Muscle of leg (tissue), 11 donors: ENCODE results near the gene HOXA3. TPM values are rescaled to one million over a fixed set of nuclear protein-coding genes. Genes with fewer than 3 reads are reported as not detected.

Experiments used
- DNase-seq: peaks from one replicate; pipeline ENCODE4 v3.0.0; 2013
- H3K27ac ChIP-seq: one replicate; pipeline ENCODE4 v1.5.1; 2013; ENCODE audit warnings: mild to moderate bottlenecking, low read length, control low read depth
- H3K27me3 ChIP-seq: one replicate; pipeline ENCODE4 v1.6.1; 2013; ENCODE audit warnings: low read length; ENCODE audit not compliant: control insufficient read depth, insufficient read depth
- H3K36me3 ChIP-seq: one replicate; pipeline ENCODE4 v1.6.1; 2013; ENCODE audit warnings: low read length; ENCODE audit not compliant: control insufficient read depth, insufficient read depth
- H3K4me1 ChIP-seq: one replicate; pipeline ENCODE4 v1.6.1; 2013; ENCODE audit warnings: low read length; ENCODE audit not compliant: control insufficient read depth, insufficient read depth
- H3K4me3 ChIP-seq: one replicate; pipeline ENCODE4 v1.5.1; 2013; ENCODE audit warnings: low read length, control low read depth
- H3K9me3 ChIP-seq: replicated peaks from 2 replicates; pipeline ENCODE4 v1.6.1; 2013; ENCODE audit warnings: low read depth, low read length; ENCODE audit not compliant: control insufficient read depth
- WGBS: methylation state at CpG from one replicate; pipeline ENCODE4 v1.1.5; 2013; ENCODE audit warnings: missing lambda C conversion rate; ENCODE audit not compliant: insufficient coverage; 5-methylcytosine and 5-hydroxymethylcytosine counted together
- polyA plus RNA-seq, 8 donors: library from polyadenylated mRNA; unstranded; fragments of 120-200 nt; gene quantifications; one replicate each; pipeline versions ENCODE4 v1.2.1 to v1.2.3, GENCODE V29; 2013; ENCODE audit warnings: inconsistent platforms in 1 of 8, low replicate concordance in 1 of 8; ENCODE audit not compliant: insufficient read length in 8 of 8, insufficient read depth in 1 of 8
- total RNA-seq: library from RNA; stranded (reverse); fragments of 120-200 nt; gene quantifications from one replicate; pipeline ENCODE4 v1.2.4, GENCODE V29; 2013

The HOXA3 gene
- total and polyA plus RNA-seq, 9 donors, result 4.7 to 12.5 (median 9.3) TPM

DNA sequence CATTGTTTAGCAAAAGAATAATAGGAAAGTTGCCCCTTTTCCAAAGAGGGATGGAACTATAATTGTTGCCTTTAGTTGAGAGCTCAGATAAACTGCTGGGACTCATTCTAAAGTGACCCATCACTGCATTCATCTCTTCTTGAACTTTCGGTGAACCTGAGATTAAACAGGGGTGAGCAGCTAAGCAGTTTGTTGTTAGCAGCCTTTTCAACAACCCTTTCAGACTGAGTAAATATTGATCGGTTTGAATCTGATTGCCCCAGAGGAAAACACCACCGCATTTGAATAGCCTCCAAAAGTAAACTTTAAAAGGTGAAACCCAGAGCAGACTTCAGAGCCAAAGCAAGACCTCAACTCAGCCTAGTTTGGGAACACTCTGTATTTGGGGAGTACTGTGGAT is 61.3 kb downstream of the HOXA3 start:
- Histone ChIP-seq H3K27me3 (peaks cover 65% of the 10 kb centered on the region), H3K4me3 (no peak overlapping the region), H3K9me3 (no peaks in the 10 kb centered on the region), H3K4me1 (peaks cover 12% of the 10 kb centered on the region), H3K27ac (no peak overlapping the region), H3K36me3 (no peaks in the 10 kb centered on the region)
- DNase-seq, result no peak
- WGBS, result no CpG with 5 or more reads among the region's 3 CpGs

DNA sequence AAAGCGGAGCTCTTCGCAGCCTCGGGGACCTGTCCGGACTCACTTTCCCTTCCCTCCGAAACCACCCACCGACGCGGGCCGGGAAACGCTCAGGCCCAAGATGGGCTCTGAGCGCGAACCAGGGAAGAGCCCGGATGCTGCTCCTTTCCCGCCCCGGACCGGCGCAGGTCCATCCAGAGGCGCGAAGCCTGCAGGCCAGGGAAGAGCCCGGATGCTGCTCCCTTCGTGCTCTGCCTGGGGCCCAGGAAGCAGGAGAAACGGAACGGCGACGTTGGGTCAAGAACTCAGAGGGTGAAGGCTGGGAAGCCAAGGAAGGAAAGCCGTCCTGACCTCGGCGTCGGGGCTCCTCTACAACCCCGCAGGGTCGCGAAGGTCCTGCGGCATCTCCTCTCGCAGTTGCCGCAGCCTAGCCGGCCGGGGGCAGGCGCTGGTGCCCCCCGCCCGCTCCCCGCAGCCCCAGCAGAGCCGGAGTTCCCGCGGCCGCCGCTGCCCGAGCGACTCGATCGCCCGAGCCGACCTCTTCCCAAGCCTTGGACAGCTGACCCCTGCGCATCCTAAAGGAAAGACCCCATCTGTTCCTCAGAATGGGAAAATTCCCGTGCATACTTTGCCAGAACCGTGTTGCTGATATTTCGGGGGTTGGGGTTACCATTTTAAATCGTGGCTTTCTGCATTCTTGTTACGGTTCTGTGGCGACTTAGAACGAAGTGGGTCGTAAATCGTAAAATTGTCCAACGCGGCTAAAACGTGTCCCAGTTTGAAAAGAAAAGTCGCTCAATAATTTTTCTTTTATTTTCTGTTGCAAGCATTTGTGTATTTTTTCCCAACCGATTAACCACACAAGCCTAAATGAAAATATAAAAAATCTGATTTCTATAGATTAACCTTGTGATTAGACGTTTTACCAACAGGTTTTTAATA is 64.1 kb downstream of the HOXA3 start:
- no peak overlapping the region for H3K27ac ChIP-seq
- peak overlapping the region; percentile 10 for H3K4me3 ChIP-seq
- no peak for DNase-seq

DNA sequence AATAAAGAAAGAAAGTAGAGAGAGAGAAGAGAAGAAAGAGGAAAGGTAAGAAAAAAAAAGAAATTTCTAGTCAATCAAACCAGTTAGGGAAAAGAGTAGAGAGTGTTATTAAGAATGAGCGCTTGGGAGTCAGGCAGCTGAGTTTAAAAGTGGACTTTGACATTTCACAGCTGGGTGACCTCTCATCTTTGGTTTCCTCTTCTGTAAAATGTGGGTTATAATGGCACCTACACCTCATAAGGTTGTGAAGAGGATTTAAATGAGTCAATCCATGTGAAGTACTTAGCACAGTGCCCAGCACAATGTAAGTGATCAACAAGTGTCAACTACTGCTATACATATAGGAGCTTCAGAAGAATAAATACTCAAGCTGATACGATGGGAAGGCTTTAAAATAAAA is 68.7 kb downstream of the HOXA3 start:
- peaks cover 8% of the 10 kb centered on the region for H3K4me1 ChIP-seq
- H3K27ac ChIP-seq, result no peak overlapping the region
- peaks cover 22% of the 10 kb centered on the region for H3K27me3 ChIP-seq
- no CpG with 5 or more reads among the region's 2 CpGs for WGBS
- no peak for DNase-seq
- no peak overlapping the region for H3K4me3 ChIP-seq
- no peaks in the 10 kb centered on the region for H3K9me3 ChIP-seq
- no peaks in the 10 kb centered on the region for H3K36me3 ChIP-seq

More for the DNA sequence above, 64.1 kb downstream of the HOXA3 start:
- 16% methylated on average over 57 of the region's 68 CpGs for WGBS
- peaks cover 8% of the 10 kb centered on the region for H3K4me1 ChIP-seq
- H3K27me3 ChIP-seq, result peaks cover 50% of the 10 kb centered on the region
- H3K9me3 ChIP-seq, result no peaks in the 10 kb centered on the region
- no peaks in the 10 kb centered on the region for H3K36me3 ChIP-seq

DNA sequence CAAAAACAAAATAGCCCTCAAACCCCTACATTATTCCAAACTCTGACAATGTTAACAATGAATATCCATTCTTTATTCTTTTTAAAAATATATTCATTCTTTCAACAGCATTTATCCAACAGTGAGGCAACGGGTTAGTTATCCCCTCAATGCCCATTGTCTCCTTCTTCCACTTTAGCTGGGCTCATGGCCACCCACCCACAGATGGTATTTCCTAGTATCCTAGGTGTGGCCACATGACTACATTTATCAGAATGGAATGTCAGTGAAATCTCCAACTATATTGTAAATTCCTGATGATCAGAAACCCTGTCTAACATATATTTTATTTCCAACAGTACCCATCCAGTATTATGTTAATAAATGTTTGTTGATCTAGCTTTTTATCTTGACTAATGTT is 70.2 kb downstream of the HOXA3 start:
- Histone ChIP-seq H3K4me1 (no peaks in the 10 kb centered on the region), H3K9me3 (no peaks in the 10 kb centered on the region), H3K36me3 (no peaks in the 10 kb centered on the region), H3K27me3 (peaks cover 8% of the 10 kb centered on the region), H3K4me3 (no peak overlapping the region), H3K27ac (no peak overlapping the region)
- no CpG with 5 or more reads among the region's 1 CpG for WGBS
- DNase-seq, result no peak

DNA sequence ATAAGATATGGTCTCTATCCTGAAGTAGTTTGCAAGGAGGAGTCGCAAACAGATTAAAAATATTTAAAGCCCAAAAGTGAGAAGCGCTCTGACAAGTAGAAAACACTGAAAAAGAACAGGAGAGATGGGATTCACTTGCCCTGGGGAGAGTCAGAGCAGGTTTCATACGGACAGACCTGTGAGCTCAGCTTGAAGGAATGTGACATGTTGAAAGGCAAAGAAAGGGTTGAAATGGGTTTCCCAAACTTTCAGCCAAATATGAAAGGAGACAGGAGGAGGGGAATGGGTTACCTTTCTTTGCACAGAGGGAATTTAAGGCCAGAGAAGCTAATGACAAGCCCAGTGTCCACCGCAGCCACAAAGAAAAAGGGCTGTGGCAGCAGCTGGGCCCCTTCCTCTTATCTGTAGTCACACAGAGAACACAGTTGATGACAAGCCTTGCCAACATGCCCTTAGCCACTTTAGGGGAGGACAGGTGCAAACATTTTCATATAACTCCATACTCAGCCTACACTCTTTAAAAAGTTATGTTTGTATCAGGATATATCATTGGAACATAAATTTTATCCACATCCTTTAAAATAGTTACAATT is 71.4 kb downstream of the HOXA3 start:
- 49% methylated on average over 4 of the region's 4 CpGs for WGBS
- peaks cover 2% of the 10 kb centered on the region for H3K27me3 ChIP-seq
- H3K36me3 ChIP-seq, result no peaks in the 10 kb centered on the region
- no peak overlapping the region for H3K27ac ChIP-seq
- no peak for DNase-seq
- H3K4me3 ChIP-seq, result no peak overlapping the region
- no peaks in the 10 kb centered on the region for H3K9me3 ChIP-seq
- H3K4me1 ChIP-seq, result no peaks in the 10 kb centered on the region

DNA sequence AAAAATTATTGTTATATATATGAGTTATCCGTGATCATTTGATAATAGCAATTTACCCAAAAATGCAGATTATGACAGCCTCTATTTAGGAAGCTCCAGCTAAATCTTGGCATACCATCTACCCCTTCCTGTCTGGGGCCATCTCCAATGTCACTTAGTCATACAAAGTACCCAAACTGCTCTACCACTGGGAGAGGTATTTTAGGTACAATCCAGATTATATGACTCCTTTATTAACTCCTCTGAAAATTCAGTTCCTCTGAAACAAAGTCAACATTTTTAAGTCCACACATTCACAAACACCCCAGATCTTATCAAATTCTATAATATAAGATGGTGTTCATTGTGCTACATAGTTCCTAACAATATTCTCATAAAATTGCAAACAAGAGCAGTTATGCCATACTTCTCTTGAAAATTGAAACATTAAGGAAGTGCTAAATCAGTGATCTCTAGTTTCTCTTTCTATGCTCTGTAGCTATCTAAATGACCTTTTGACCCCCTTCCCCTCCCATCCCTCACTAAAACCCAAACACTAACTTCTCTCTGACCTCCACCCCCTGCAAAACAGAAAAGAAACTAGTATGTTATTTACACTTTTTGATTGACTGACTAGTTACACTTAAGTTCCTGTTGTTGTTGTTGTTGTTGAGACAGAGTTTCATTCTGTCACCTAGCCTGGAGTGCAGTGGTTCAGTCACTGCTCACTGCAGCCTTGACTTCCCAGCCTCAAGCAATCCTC is 73.0 kb downstream of the HOXA3 start:
- no peaks in the 10 kb centered on the region for H3K27me3 ChIP-seq
- H3K27ac ChIP-seq, result no peak overlapping the region
- no CpG with 5 or more reads among the region's 1 CpG for WGBS
- no peak for DNase-seq
- no peaks in the 10 kb centered on the region for H3K36me3 ChIP-seq
- no peaks in the 10 kb centered on the region for H3K4me1 ChIP-seq
- no peaks in the 10 kb centered on the region for H3K9me3 ChIP-seq
- H3K4me3 ChIP-seq, result no peak overlapping the region

DNA sequence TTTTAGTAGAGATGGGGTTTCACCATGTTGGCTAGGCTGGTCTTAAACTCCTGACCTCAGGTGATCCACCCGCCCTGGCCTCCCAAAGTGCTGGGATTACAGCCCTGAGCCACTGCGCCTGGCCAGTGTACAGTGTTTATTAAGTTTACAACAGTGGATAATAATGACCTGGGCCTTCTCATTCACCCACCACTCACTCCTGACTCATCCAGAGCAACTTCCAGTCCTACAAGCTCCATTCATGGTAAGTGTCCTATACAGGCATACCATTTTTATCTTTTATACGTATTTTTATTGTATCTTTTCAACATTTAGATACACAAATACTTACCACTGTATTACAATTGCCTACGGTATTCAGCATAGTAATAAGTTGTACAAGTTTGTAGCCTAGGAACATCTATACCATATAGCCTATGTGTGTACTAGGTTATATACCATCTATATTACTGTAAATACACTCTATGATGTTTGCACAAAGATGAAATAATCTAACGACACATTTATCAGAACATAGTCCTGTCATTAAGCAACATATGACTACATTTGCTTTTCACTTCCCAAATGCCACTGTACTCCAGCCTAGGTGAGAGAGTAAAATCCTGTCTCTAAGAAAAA is 73.7 kb downstream of the HOXA3 start:
- Histone ChIP-seq H3K36me3 (no peaks in the 10 kb centered on the region), H3K27ac (no peak overlapping the region), H3K4me3 (no peak overlapping the region), H3K4me1 (no peaks in the 10 kb centered on the region), H3K27me3 (no peaks in the 10 kb centered on the region), H3K9me3 (no peaks in the 10 kb centered on the region)
- no peak for DNase-seq
- no CpG with 5 or more reads among the region's 5 CpGs for WGBS

DNA sequence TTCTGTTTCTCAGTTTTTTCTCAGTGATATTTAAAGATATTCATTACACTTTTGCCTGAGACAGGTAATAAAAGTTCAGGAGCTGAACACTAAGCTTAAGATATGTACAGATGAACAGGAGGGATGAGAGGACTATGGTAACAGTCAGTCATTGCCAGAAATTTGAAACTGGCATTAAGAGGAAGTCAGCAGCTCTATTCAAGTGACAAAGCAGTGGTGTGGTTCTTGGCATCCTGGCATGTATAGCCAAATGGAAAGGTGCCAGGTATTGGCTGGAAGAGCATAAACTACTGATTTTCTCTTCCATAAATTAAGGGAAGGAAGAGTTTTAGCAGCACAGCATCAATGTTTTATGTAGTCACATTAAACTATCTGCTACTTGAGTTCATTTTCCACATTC is 79.3 kb downstream of the HOXA3 start:
- Histone ChIP-seq H3K27me3 (no peaks in the 10 kb centered on the region), H3K27ac (no peak overlapping the region), H3K4me1 (no peaks in the 10 kb centered on the region), H3K4me3 (no peak overlapping the region), H3K36me3 (no peaks in the 10 kb centered on the region), H3K9me3 (no peaks in the 10 kb centered on the region)
- DNase-seq, result no peak

DNA sequence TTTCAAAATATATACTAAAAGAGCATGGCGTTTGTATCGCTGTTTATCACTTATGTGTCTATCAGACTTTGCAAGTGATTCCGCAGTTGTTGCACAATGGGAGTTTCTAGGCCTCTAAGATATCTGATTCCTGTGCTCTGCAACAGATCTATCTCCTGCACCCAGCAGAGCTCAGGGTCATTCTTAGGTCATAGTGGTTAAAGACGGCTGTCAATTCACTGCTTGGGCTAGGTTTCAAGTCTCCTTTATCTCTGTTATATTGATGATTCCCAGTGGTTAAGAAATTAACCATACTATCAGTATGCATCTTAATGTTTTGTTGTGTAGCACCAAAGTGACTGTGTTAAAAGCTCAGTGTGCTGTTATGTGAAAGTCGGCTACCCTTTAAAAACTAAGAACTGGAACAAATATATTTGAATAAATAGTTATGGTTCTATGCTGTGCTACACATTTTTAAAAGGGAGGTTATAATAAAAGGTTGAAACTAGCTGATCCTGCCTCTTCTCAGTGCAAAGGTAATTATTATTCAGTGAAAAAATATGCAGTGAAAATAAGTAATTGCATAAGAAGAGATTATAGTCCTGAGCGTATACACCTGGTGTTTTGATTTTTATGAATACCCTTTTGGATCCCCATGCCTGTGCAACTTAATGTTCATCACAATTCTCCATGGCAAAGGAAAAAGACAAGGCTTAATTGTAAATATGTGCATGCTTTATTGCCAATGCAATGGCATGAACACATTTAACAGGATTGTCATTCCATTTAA is 80.6 kb downstream of the HOXA3 start:
- H3K9me3 ChIP-seq, result no peaks in the 10 kb centered on the region
- no CpG with 5 or more reads among the region's 6 CpGs for WGBS
- H3K27me3 ChIP-seq, result no peaks in the 10 kb centered on the region
- no peak for DNase-seq
- H3K4me1 ChIP-seq, result no peaks in the 10 kb centered on the region
- H3K27ac ChIP-seq, result no peak overlapping the region
- H3K36me3 ChIP-seq, result no peaks in the 10 kb centered on the region
- no peak overlapping the region for H3K4me3 ChIP-seq
